ENCODE results near the gene AKNAD1. TPM values are rescaled to one million over a fixed set of nuclear protein-coding genes. Genes with fewer than 3 reads are reported as not detected.

Gene AKNAD1
- total and polyA plus RNA-seq, 10 of the 15 experiments (the other 5 are each of a cell fraction or from before 2014, with no cell fraction given), result 0.05 to 0.13 (median 0.10) TPM; not detected in 7

GRCh38 chr1:108862017-108862610 is 5.2 kb upstream of the AKNAD1 start:
- H4K20me1 ChIP-seq (ENCODE audit: control insufficient read depth, insufficient read depth), result no peaks in the 10 kb centered on the region
- TF ChIP-seq SIN3A (IDR thresholded peaks at IDR 0.05; ENCODE audit: low read depth, low read length) (no peak), TAF1 (IDR thresholded peaks at IDR 0.05; ENCODE audit: borderline replicate concordance, low read depth, low read length) (no peak), IRF5 (IDR thresholded peaks at IDR 0.05; ENCODE audit: borderline replicate concordance) (no peak), DPF2 (IDR thresholded peaks at IDR 0.05) (no peak), PBX3 (IDR thresholded peaks at IDR 0.05; ENCODE audit: insufficient replicate concordance, low read depth, low read length) (no peak), WRNIP1 (IDR thresholded peaks at IDR 0.05; ENCODE audit: borderline replicate concordance, low read depth, low read length) (no peak), CEBPZ (IDR thresholded peaks at IDR 0.05; ENCODE audit: low read depth, low read length) (no peak), CBX5 (IDR thresholded peaks at IDR 0.05; ENCODE audit: low read depth) (no peak), EZH2 (IDR thresholded peaks at IDR 0.05; ENCODE audit: borderline replicate concordance, control insufficient read depth, low read depth, low read length) (no peak)
- H3K4me2 ChIP-seq (ENCODE audit: control insufficient read depth, insufficient read depth), result no peak overlapping the region
- H3K27me3 ChIP-seq (replicated peaks in 1 of 2; ENCODE audit: control insufficient read depth in 2 of 2, insufficient read depth in 2 of 2, low read length in 1 of 2), result no peaks in the 10 kb centered on the region; a peak in 1 of 4 replicates
- no peak overlapping the region for H3K9ac ChIP-seq (ENCODE audit: control insufficient read depth, insufficient read depth, low read length)
- ChIA-PET SMC1A (ENCODE audit: uncharacterized antibody, unreplicated experiment) (interaction anchor here (1.5 to 2.5 kb wide), 4 partner anchors 8 to 35 kb away, joined by 4 to 12 read pairs (median 4); no protein-coding TSS in a partner anchor), POLR2A (no interaction called here), RAD21 (ENCODE audit: unreplicated experiment) (interaction anchor here (0.6 kb wide), 1 partner anchor 16 kb away, joined by 3 read pairs; no protein-coding TSS in a partner anchor), CTCF (interaction anchor here (1.1 to 3.0 kb wide), 5 partner anchors 9 to 33 kb away, joined by 3 to 20 read pairs (median 3); no protein-coding TSS in a partner anchor)
- no peak overlapping the region for H3K27ac ChIP-seq (ENCODE audit: control insufficient read depth, insufficient read depth)
- FAIRE-seq (no peak), ATAC-seq (no peak), DNase-seq (ENCODE audit: low read depth, low spot score) (no peak)
- H3K36me3 ChIP-seq (ENCODE audit: control insufficient read depth in 2 of 2, insufficient read depth in 2 of 2, low read length in 1 of 2), result no peaks in the 10 kb centered on the region
- intact Hi-C loops (cut with micrococcal nuclease; ENCODE audit: unreplicated experiment) (no loop called here), in situ Hi-C loops (cut with MboI) (no loop called here)
- WGBS (ENCODE audit: insufficient coverage, insufficient replicate concordance, low lambda C conversion rate, missing lambda C conversion rate), result 65% methylated on average over 7 of the region's 7 CpGs
- BruUV-seq (replicated peaks), result no TSS peak
- peaks cover 5% of the 10 kb centered on the region; the same call in 1 of the 2 replicates for H3K4me1 ChIP-seq (ENCODE audit: control insufficient read depth, insufficient read depth, low read length)
- H2AFZ ChIP-seq (ENCODE audit: control insufficient read depth, low read depth, low read length), result no peak overlapping the region
- H3K79me2 ChIP-seq (ENCODE audit: control insufficient read depth, insufficient read depth, low read length), result no peaks in the 10 kb centered on the region
- H3K9me3 ChIP-seq (replicated peaks; ENCODE audit: control insufficient read depth, insufficient read depth, low read length), result no peaks in the 10 kb centered on the region
- H3K4me3 ChIP-seq, result no peak overlapping the region

Measured in GM12878 (cell line).